Transverse colon (tissue), 4 donors: ENCODE results near the gene RPS6KA3.
"Not testable (repeated sequence)": the region's sequence is repeated elsewhere in the genome, so short reads cannot be mapped to it uniquely, and the experiment has no call there.

ENCODE experiments used
- CTCF ChIP-seq, 5 experiments: fragments of 200-600 bp in 3 of 5; fragments of 450-650 bp in 2 of 5; sonication (generic) in 3 of 5; IDR thresholded peaks; 1 replicate in 2 of 5; 2 replicates in 3 of 5; pipeline ENCODE4 v1.5.1; 2016 to 2017; ENCODE audit warnings: antibody characterized with exemption in 5 of 5, inconsistent platforms in 3 of 5, mild to moderate bottlenecking in 2 of 5, moderate library complexity in 1 of 5
- EP300 ChIP-seq: sonication (generic); formaldehyde crosslinking; IDR thresholded peaks from one replicate; pipeline ENCODE4 v1.6.1; 2017; ENCODE audit warnings: antibody characterized with exemption, low read depth
- POLR2A ChIP-seq: fragments of 450-650 bp; IDR thresholded peaks from one replicate; pipeline ENCODE4 v1.6.1; 2016; ENCODE audit warnings: antibody characterized with exemption, mild to moderate bottlenecking, moderate library complexity
- POLR2AphosphoS5 ChIP-seq, 3 donors: sonication (generic); formaldehyde crosslinking; IDR thresholded peaks; one replicate each; pipeline ENCODE4 v1.6.1; 2016; ENCODE audit warnings: antibody characterized with exemption in 3 of 3

GRCh38 chrX:20126833-20127232 lies 139.9 kb downstream of the RPS6KA3 start:
- not testable (repeated sequence) for TF ChIP-seq CTCF (IDR thresholded peaks at IDR 0.05); POLR2A; EP300; POLR2AphosphoS5 (IDR thresholded peaks at IDR 0.05)
